ENCODE data around the gene ADGRE3.

DNA sequence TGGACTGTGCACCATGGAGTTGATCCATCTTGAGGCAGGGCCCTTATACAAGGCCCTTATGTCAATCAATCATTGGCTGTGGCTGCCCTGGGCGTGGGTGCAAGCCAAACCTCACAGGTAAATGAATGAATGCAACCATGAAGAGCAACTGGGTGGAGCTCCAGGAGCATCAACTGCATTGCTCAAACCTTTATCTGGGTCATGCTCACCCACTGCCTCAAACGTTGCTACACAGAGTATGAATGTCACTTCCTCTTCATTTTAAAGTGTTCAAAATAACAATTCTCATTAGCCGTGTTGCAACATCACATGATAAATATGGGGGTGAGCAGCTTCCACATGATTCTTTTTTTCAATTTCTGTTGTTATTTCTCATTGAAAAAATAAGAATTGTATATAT is 8.8 kb upstream of the ADGRE3 start:
- TF ChIP-seq POLR2AphosphoS5 (IDR thresholded peaks at IDR 0.05) (peak in 1 of 2 donors; percentile 15), POLR2A (IDR thresholded peaks at IDR 0.05) (no peak)
- TF ChIP-seq, protein P1, sequence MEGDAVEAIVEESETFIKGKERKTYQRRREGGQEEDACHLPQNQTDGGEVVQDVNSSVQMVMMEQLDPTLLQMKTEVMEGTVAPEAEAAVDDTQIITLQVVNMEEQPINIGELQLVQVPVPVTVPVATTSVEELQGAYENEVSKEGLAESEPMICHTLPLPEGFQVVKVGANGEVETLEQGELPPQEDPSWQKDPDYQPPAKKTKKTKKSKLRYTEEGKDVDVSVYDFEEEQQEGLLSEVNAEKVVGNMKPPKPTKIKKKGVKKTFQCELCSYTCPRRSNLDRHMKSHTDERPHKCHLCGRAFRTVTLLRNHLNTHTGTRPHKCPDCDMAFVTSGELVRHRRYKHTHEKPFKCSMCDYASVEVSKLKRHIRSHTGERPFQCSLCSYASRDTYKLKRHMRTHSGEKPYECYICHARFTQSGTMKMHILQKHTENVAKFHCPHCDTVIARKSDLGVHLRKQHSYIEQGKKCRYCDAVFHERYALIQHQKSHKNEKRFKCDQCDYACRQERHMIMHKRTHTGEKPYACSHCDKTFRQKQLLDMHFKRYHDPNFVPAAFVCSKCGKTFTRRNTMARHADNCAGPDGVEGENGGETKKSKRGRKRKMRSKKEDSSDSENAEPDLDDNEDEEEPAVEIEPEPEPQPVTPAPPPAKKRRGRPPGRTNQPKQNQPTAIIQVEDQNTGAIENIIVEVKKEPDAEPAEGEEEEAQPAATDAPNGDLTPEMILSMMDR (IDR thresholded peaks at IDR 0.05), result no peak
